ENCODE measurements around the gene CSRP2. TPM values are rescaled to one million over a fixed set of nuclear protein-coding genes. Genes with fewer than 3 reads are reported as not detected.

Gene CSRP2
- total RNA-seq, 4 donors from 2014 or later = 1.9 to 9.6 (median 8.3) TPM

DNA sequence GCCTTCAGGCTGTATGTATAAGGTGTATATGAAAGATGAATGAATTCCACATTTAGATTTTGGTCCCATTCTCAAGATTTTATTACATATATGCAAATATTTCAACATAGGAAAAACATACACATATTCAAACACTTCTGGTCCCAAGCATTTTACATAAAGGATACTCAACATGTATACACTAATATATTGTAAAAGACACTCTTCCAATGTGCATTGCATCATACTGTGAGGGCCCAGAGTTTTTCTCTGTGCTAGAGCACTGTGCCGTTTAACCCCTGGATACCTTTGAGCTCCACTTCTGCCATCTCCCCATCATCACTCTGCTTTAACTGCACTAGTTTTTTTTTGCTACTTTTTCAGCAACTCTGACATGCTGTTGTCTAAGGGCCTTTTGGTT is 66.8 kb downstream of the CSRP2 start:
- H3K27ac ChIP-seq = no peak overlapping the region
- in situ Hi-C loops (cut with MboI; ENCODE audit: low pct_ligation_motif_present in 1 of 4, low pct_unique_long_range_greater_than_20kb in 1 of 4, low sequenced_read_pairs in 3 of 4) (loop anchor here in 1 of 4 donors (25.0 kb wide), 1 partner anchor 100 kb away; no protein-coding TSS in a partner anchor), intact Hi-C loops (cut with DNase I; ENCODE audit: low total_unique reads) (no loop called here)
- 67 to 88% methylated on average over 1 of the region's 1 CpG for WGBS, 2 donors (ENCODE audit: low coverage in 1 of 2)
- H3K4me3 ChIP-seq = no peak overlapping the region
- no peaks in the 10 kb centered on the region for H3K9me3 ChIP-seq
- TF ChIP-seq POLR2A (IDR thresholded peaks at IDR 0.05) = no peak
- TF ChIP-seq, protein P1, sequence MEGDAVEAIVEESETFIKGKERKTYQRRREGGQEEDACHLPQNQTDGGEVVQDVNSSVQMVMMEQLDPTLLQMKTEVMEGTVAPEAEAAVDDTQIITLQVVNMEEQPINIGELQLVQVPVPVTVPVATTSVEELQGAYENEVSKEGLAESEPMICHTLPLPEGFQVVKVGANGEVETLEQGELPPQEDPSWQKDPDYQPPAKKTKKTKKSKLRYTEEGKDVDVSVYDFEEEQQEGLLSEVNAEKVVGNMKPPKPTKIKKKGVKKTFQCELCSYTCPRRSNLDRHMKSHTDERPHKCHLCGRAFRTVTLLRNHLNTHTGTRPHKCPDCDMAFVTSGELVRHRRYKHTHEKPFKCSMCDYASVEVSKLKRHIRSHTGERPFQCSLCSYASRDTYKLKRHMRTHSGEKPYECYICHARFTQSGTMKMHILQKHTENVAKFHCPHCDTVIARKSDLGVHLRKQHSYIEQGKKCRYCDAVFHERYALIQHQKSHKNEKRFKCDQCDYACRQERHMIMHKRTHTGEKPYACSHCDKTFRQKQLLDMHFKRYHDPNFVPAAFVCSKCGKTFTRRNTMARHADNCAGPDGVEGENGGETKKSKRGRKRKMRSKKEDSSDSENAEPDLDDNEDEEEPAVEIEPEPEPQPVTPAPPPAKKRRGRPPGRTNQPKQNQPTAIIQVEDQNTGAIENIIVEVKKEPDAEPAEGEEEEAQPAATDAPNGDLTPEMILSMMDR (IDR thresholded peaks at IDR 0.05) = no peak
- TF ChIP-seq POLR2AphosphoS5 (IDR thresholded peaks at IDR 0.05) = no peak
- no peak for TF ChIP-seq EP300 (IDR thresholded peaks at IDR 0.05; ENCODE audit: low read depth)
- H3K4me1 ChIP-seq = peaks cover 0 to 8% (median 2%) of the 10 kb centered on the region in 4 donors
- peaks cover 0 to 8% (median 0%) of the 10 kb centered on the region in 4 donors for H3K36me3 ChIP-seq
- no peaks in the 10 kb centered on the region for H3K27me3 ChIP-seq
- no peak for DNase-seq

DNA sequence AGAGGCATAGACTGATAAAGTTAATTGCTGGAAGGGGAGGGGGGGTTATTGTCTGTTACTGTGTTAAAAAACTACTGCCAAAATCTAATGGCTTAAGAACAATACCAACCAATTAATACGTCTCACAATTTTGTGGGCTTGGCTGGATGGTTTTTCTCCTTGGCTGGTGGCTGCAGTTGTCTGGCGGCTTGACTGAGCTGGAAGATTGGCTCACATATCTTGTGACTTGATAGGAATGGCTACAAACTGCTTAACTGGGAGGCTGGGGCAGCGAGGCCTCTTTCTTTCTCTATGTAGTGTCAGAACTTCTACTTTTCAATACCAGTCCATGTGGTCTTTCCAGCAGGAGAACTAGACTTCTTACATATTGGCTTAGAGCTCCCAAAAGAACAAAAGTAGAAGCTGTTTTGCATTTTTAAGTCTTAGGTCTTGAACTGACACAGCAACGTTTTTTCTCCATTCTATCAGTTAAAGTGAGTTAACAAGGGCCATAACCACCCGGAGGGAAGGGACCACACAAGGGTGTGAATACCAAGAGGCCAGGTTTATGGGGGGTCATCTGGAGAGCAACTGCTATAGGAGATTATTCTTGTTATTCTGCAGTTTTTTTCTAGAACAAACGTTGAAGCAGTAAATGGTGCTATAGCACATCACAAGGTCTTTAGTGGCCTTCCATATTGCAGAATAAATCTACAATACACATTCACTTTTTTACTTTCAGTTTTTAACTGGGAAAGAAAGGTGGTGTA is 68.0 kb downstream of the CSRP2 start:
- peaks cover 0 to 8% (median 2%) of the 10 kb centered on the region in 4 donors for H3K4me1 ChIP-seq
- TF ChIP-seq POLR2AphosphoS5 (IDR thresholded peaks at IDR 0.05) (no peak), POLR2A (IDR thresholded peaks at IDR 0.05) (no peak)
- TF ChIP-seq, protein P1 (IDR thresholded peaks at IDR 0.05) = no peak
- H3K9me3 ChIP-seq = no peaks in the 10 kb centered on the region
- no peak overlapping the region for H3K27ac ChIP-seq
- intact Hi-C loops (cut with DNase I; ENCODE audit: low total_unique reads) = no loop called here
- in situ Hi-C loops (cut with MboI; ENCODE audit: low pct_ligation_motif_present in 1 of 4, low pct_unique_long_range_greater_than_20kb in 1 of 4, low sequenced_read_pairs in 3 of 4) = loop anchor here in 1 of 4 donors (25.0 kb wide), 1 partner anchor 101 kb away; no protein-coding TSS in a partner anchor
- no peaks in the 10 kb centered on the region for H3K27me3 ChIP-seq
- H3K36me3 ChIP-seq = peaks cover 0 to 17% (median 0%) of the 10 kb centered on the region in 4 donors
- WGBS, 2 donors (ENCODE audit: low coverage in 1 of 2) = 42 to 59% methylated on average over 5 to 6 of the region's 6 CpGs
- H3K4me3 ChIP-seq = no peak overlapping the region
- no peak for DNase-seq

Other genes with a start within 250 kb of the CSRP2 start
- gene ZDHHC17, start 114.9 kb downstream of the CSRP2 start, total RNA-seq = 10 to 100 TPM in 3 of 4 donors, 1 to 10 TPM in 1; 2.6 to 38.7 (median 18.5) TPM
- gene E2F7, start 186.6 kb upstream of the CSRP2 start, total RNA-seq = under 1 TPM in 3 of 4 donors, not detected in 1; 0.20 to 0.79 (median 0.41) TPM

Data from transverse colon (tissue), 4 donors.